ENCODE measurements around the gene DYNLL1. TPM values are rescaled to one million over a fixed set of nuclear protein-coding genes. Genes with fewer than 3 reads are reported as not detected.

DYNLL1 gene
- total and polyA plus RNA-seq, 2 of the 13 experiments (the other 11 are each of a cell fraction or from before 2014, with no cell fraction given), result 271 to 294 TPM

- TF ChIP-seq ZBTB44 (CRISPR knock-in tag; IDR thresholded peaks at IDR 0.05) (no peak), SP5 (CRISPR knock-in tag; IDR thresholded peaks at IDR 0.05; ENCODE audit: borderline replicate concordance, low read depth) (no peak), ZNF720 (CRISPR knock-in tag; IDR thresholded peaks at IDR 0.05) (no peak), ZBTB38 (CRISPR knock-in tag; IDR thresholded peaks at IDR 0.05) (no peak), ZNF343 (CRISPR knock-in tag; IDR thresholded peaks at IDR 0.05) (no peak), ZNF138 (CRISPR knock-in tag; IDR thresholded peaks at IDR 0.05; ENCODE audit: low read depth) (no peak; the same call in 1 of the 2 replicates), ZNF746 (CRISPR knock-in tag; IDR thresholded peaks at IDR 0.05) (no peak), ZFAT (CRISPR knock-in tag; conservative IDR thresholded peaks at IDR 0.05) (0 out of 2 replicates have a peak, but pooled peaks have one; percentile 46), ZNF570 (CRISPR knock-in tag; IDR thresholded peaks at IDR 0.05; ENCODE audit: borderline replicate concordance) (no peak), DNMT1 (CRISPR knock-in tag; IDR thresholded peaks at IDR 0.05) (no peak), DRAP1 (CRISPR knock-in tag; IDR thresholded peaks at IDR 0.05) (peak; percentile 93), SMC3 (IDR thresholded peaks at IDR 0.05; ENCODE audit: low read length) (no peak), POLR2A (IDR thresholded peaks at IDR 0.05; ENCODE audit: insufficient read depth in 1 of 2, low read depth in 2 of 2, low read length in 2 of 2) (peak; percentile 93 to 96), E2F2 (CRISPR knock-in tag; IDR thresholded peaks at IDR 0.05; ENCODE audit: borderline replicate concordance) (no peak), ARID4A (CRISPR knock-in tag; IDR thresholded peaks at IDR 0.05; ENCODE audit: borderline replicate concordance) (peak; percentile 84), FOXP4 (CRISPR knock-in tag; IDR thresholded peaks at IDR 0.05) (peak; percentile 55), SOX5 (CRISPR knock-in tag; IDR thresholded peaks at IDR 0.05; ENCODE audit: borderline replicate concordance) (peak; percentile 17; the same call in 1 of the 2 replicates), RFXAP (CRISPR knock-in tag; IDR thresholded peaks at IDR 0.05; ENCODE audit: borderline replicate concordance) (0 out of 2 replicates have a peak, but pooled peaks have one; percentile 40), CTCF (CRISPR knock-in tag; IDR thresholded peaks at IDR 0.05) (no peak)
These were observed 38.3 kb downstream of the DYNLL1 start, which contains the start of gene RNF10 (continued) for GRCh38 chr12:120534203-120534702.
